HFFc6 (cell line): ENCODE data around the gene LRRC26. TPM values are rescaled to one million over a fixed set of nuclear protein-coding genes. Genes with fewer than 3 reads are reported as not detected.

Source experiments
- DNase-seq: peaks from one replicate; pipeline ENCODE4 v3.0.0-alpha.2; 2018
- H3K27ac Mint-ChIP-seq: 2 replicates; pipeline ENCODE4 v1.8.0; 2020; ENCODE audit warnings: mild to moderate bottlenecking, mixed read lengths
- H3K27me3 Mint-ChIP-seq: 2 replicates; pipeline ENCODE4 v1.8.0; 2021; ENCODE audit warnings: mild to moderate bottlenecking, moderate library complexity, mixed read lengths; ENCODE audit not compliant: insufficient read depth
- H3K36me3 Mint-ChIP-seq: 2 replicates; pipeline ENCODE4 v1.8.0; 2021; ENCODE audit warnings: low read depth, mixed read lengths
- H3K4me1 Mint-ChIP-seq: 2 replicates; pipeline ENCODE4 v1.8.0; 2020; ENCODE audit warnings: low read depth, mixed read lengths
- H3K4me3 Mint-ChIP-seq: 2 replicates; pipeline ENCODE4 v1.8.0; 2020; ENCODE audit warnings: mild to moderate bottlenecking, moderate library complexity, mixed read lengths
- H3K9me3 Mint-ChIP-seq: 2 replicates; pipeline ENCODE4 v1.8.0; 2020; ENCODE audit warnings: mild to moderate bottlenecking, mixed read lengths
- CTCF ChIP-seq: fragments of 200-600 bp; sonication (generic); IDR thresholded peaks from 2 replicates; pipeline ENCODE4 v1.5.0; 2021; ENCODE audit warnings: antibody characterized with exemption, mild to moderate bottlenecking
- total RNA-seq, 6 experiments: library from RNA; stranded (reverse); fragmentation: NEBNext Ultra II Directional; extraction: Animal tissue kit (Norgen Biotek cat#: 25700); gene quantifications; 2 replicates in 1 of 6; 3 replicates in 5 of 6; pipeline ENCODE4 v1.2.3, GENCODE V29; 2021

Gene LRRC26
- total RNA-seq, 6 experiments from 2014 or later: not detected

- peaks cover 12% of the 10 kb centered on the region for H3K27me3 Mint-ChIP-seq
- H3K9me3 Mint-ChIP-seq: no peaks in the 10 kb centered on the region
These were observed 1.5 kb upstream of the LRRC26 start for GRCh38 chr9:137171149-137171900.

GRCh38 chr9:137170486-137171148 is 766 bp upstream of the LRRC26 start:
- peaks cover 12% of the 10 kb centered on the region for H3K27me3 Mint-ChIP-seq
- TF ChIP-seq CTCF: no peak
- H3K4me1 Mint-ChIP-seq: no peaks in the 10 kb centered on the region
- H3K9me3 Mint-ChIP-seq: no peaks in the 10 kb centered on the region
- no peak overlapping the region for H3K4me3 Mint-ChIP-seq
- H3K36me3 Mint-ChIP-seq: no peaks in the 10 kb centered on the region
- DNase-seq: no peak
- H3K27ac Mint-ChIP-seq: no peak overlapping the region

More at GRCh38 chr9:137171149-137171900, 1.5 kb upstream of the LRRC26 start:
- Mint-ChIP-seq H3K4me3 (no peak overlapping the region), H3K27ac (no peak overlapping the region), H3K4me1 (no peaks in the 10 kb centered on the region), H3K36me3 (no peaks in the 10 kb centered on the region)
- no peak for TF ChIP-seq CTCF
- no peak for DNase-seq

GRCh38 chr9:137168904-137169856 is 671 bp downstream of the LRRC26 start:
- no peak for TF ChIP-seq CTCF
- Mint-ChIP-seq H3K27me3 (peaks cover 15% of the 10 kb centered on the region), H3K27ac (no peak overlapping the region), H3K9me3 (no peaks in the 10 kb centered on the region), H3K36me3 (no peaks in the 10 kb centered on the region), H3K4me1 (no peaks in the 10 kb centered on the region), H3K4me3 (no peak overlapping the region)
- DNase-seq: no peak

- no peak for TF ChIP-seq CTCF
- Mint-ChIP-seq H3K36me3 (no peaks in the 10 kb centered on the region), H3K9me3 (no peaks in the 10 kb centered on the region), H3K4me3 (no peak overlapping the region), H3K27me3 (peaks cover 15% of the 10 kb centered on the region), H3K4me1 (no peaks in the 10 kb centered on the region), H3K27ac (no peak overlapping the region)
- DNase-seq: no peak
These were observed 1.3 kb downstream of the LRRC26 start for GRCh38 chr9:137168573-137168903.

- DNase-seq: no peak
- TF ChIP-seq CTCF: no peak
- Mint-ChIP-seq H3K9me3 (no peaks in the 10 kb centered on the region), H3K4me1 (no peaks in the 10 kb centered on the region), H3K27me3 (peaks cover 20% of the 10 kb centered on the region), H3K27ac (no peak overlapping the region), H3K36me3 (no peaks in the 10 kb centered on the region), H3K4me3 (no peak overlapping the region)
These were observed 1.9 kb downstream of the LRRC26 start for GRCh38 chr9:137167747-137168572.
